GM12878 (cell line): Measurements from ENCODE around the gene SERPINB6. TPM values are rescaled to one million over a fixed set of nuclear protein-coding genes. Genes with fewer than 3 reads are reported as not detected.

Experiments used
- ATAC-seq: fragments of 200-7000 bp; cut with Tn5 transposase; 3 replicates; pipeline ENCODE4 v1.9.1; 2020; ENCODE audit warnings: mild to moderate bottlenecking, moderate library complexity
- BruUV-seq: library from RNA; stranded (reverse); fragments of 400-500 nt; replicated peaks from 2 replicates; lab custom pipeline; 2021; lab: Mats Ljungman, UMichigan
- CTCF ChIA-PET: fragments of 300-600 bp; sonication (Branson Sonifier 250); formaldehyde crosslinking; extraction: SDS; loops from one replicate; lab custom pipeline; 2021; ENCODE audit warnings: inconsistent platforms; lab: Yijun Ruan, JAX
- POLR2A ChIA-PET: fragments of 350-600 bp; formaldehyde crosslinking; extraction: SDS; loops from one replicate; lab custom pipeline; 2021; ENCODE audit warnings: inconsistent platforms; lab: Charles Lee
- RAD21 ChIA-PET: fragments of 300-600 bp; sonication (Branson Sonifier 250); formaldehyde crosslinking; loops from one replicate; lab custom pipeline; 2023; ENCODE audit warnings: antibody characterized with exemption; ENCODE audit not compliant: unreplicated experiment; lab: Charles Lee
- SMC1A ChIA-PET: fragments of 300-600 bp; sonication (Branson Sonifier 250); formaldehyde crosslinking; loops from one replicate; lab custom pipeline; 2023; ENCODE audit not compliant: unreplicated experiment, uncharacterized antibody; lab: Charles Lee
- DNase-seq: peaks from one replicate; pipeline ENCODE4 v3.0.0-alpha.2; 2011; ENCODE audit warnings: low read depth, low spot score
- FAIRE-seq: peaks from 3 replicates; lab custom pipeline; 2011; peaks lifted over from hg19 to GRCh38; lab: Jason Lieb, UNC
- H2AFZ ChIP-seq: 2 replicates; pipeline ENCODE4 v1.6.0; 2011; ENCODE audit warnings: low read depth, low read length, control low read depth; ENCODE audit not compliant: control insufficient read depth
- H3K27ac ChIP-seq: 2 replicates; pipeline ENCODE4 v1.5.1; 2011; ENCODE audit warnings: control low read depth; ENCODE audit not compliant: control insufficient read depth, insufficient read depth
- H3K27me3 ChIP-seq, 2 experiments: replicated peaks in 1 of 2; 2 replicates each; pipeline versions ENCODE4 v1.6.0 to v1.6.1; 2011; ENCODE audit warnings: low read length in 1 of 2; ENCODE audit not compliant: control insufficient read depth in 2 of 2, insufficient read depth in 2 of 2
- H3K36me3 ChIP-seq, 2 experiments: 2 replicates each; pipeline ENCODE4 v1.5.1; 2011; ENCODE audit warnings: low read length in 1 of 2; ENCODE audit not compliant: control insufficient read depth in 2 of 2, insufficient read depth in 2 of 2
- H3K4me1 ChIP-seq: 2 replicates; pipeline ENCODE4 v1.6.1; 2011; ENCODE audit warnings: mild to moderate bottlenecking, low read length, moderate library complexity, mixed read lengths; ENCODE audit not compliant: control insufficient read depth, insufficient read depth
- H3K4me2 ChIP-seq: 2 replicates; pipeline ENCODE4 v1.6.0; 2011; ENCODE audit warnings: control low read depth; ENCODE audit not compliant: control insufficient read depth, insufficient read depth
- H3K4me3 ChIP-seq: fragments of 200-600 bp; sonication (generic); 2 replicates; pipeline ENCODE4 v1.5.1; 2016
- H3K79me2 ChIP-seq: 2 replicates; pipeline ENCODE4 v1.6.0; 2011; ENCODE audit warnings: low read length; ENCODE audit not compliant: control insufficient read depth, insufficient read depth
- H3K9ac ChIP-seq: 2 replicates; pipeline ENCODE4 v1.8.0; 2011; ENCODE audit warnings: low read length, control low read depth, mixed read lengths; ENCODE audit not compliant: control insufficient read depth, insufficient read depth
- H3K9me3 ChIP-seq: replicated peaks from 3 replicates; pipeline ENCODE4 v1.5.1; 2011; ENCODE audit warnings: mild to moderate bottlenecking, low read length; ENCODE audit not compliant: control insufficient read depth, insufficient read depth
- H4K20me1 ChIP-seq: 2 replicates; pipeline ENCODE4 v1.6.0; 2011; ENCODE audit not compliant: control insufficient read depth, insufficient read depth
- ATF3 ChIP-seq: IDR thresholded peaks from 2 replicates; pipeline ENCODE4 v1.6.1; 2011; ENCODE audit warnings: low read depth, mild to moderate bottlenecking, low read length, moderate library complexity, borderline replicate concordance; ENCODE audit errors: extremely low read depth
- ATF7 ChIP-seq: fragments of 450-650 bp; IDR thresholded peaks from 2 replicates; pipeline ENCODE4 v1.6.1; 2016; ENCODE audit warnings: low read depth, mild to moderate bottlenecking
- CBX3 ChIP-seq: fragments of 200-600 bp; sonication (generic); IDR thresholded peaks from 2 replicates; pipeline ENCODE4 v1.6.1; 2016; ENCODE audit warnings: low read depth, borderline replicate concordance
- CTCF ChIP-seq, 3 experiments: IDR thresholded peaks in 2 of 3; conservative IDR thresholded peaks in 1 of 3; 2 replicates each; pipeline ENCODE4 v1.5.1; 2011; ENCODE audit warnings: low read depth in 3 of 3, low read length in 3 of 3, mild to moderate bottlenecking in 3 of 3, control low read depth in 2 of 3, moderate library complexity in 2 of 3, inconsistent platforms in 1 of 3, mixed read lengths in 1 of 3; ENCODE audit not compliant: control insufficient read depth in 2 of 3, insufficient read depth in 1 of 3; ENCODE audit errors: extremely low read depth in 1 of 3
- KAT2A ChIP-seq: conservative IDR thresholded peaks from 2 replicates; pipeline ENCODE4 v1.6.1; 2011; ENCODE audit warnings: low read depth, low read length; ENCODE audit not compliant: control insufficient read depth
- MTA3 ChIP-seq: IDR thresholded peaks from 2 replicates; pipeline ENCODE4 v1.6.1; 2012; ENCODE audit warnings: low read length, inconsistent platforms, borderline replicate concordance
- PAX5 ChIP-seq: IDR thresholded peaks from 2 replicates; pipeline ENCODE4 v1.6.1; 2011; ENCODE audit warnings: low read depth, low read length, borderline replicate concordance
- RFX5 ChIP-seq: IDR thresholded peaks from 2 replicates; pipeline ENCODE4 v1.6.1; 2011; ENCODE audit warnings: low read depth, low read length, improper control_type of control experiment
- YY1 ChIP-seq: IDR thresholded peaks from 2 replicates; pipeline ENCODE4 v1.6.1; 2011; ENCODE audit warnings: low read depth, mild to moderate bottlenecking, low read length
- in situ Hi-C: fragments of 300-500 bp; cut with MboI; formaldehyde crosslinking; loops from 9 replicates; pipeline ENCODE4 v1.14.3; 2018; ENCODE audit warnings: mixed read lengths
- intact Hi-C: fragments of 100-400 bp; cut with micrococcal nuclease; formaldehyde crosslinking; loops from one replicate; pipeline ENCODE4 v1.14.2; 2022; ENCODE audit not compliant: unreplicated experiment
- polyA plus RNA-seq, 11 experiments: library from polyadenylated mRNA; depleted of rRNA in 4 of 11; unstranded in 6 of 11; stranded (reverse) in 5 of 11; fragments of >200 nt; fragmentation: Nextera tagmentation in 4 of 11; fragmentation: Illumina TruSeq in 1 of 11; extraction: Ambion mirVana in 4 of 11; extraction: Trizol in 1 of 11; gene quantifications; 1 replicate in 1 of 11; 2 replicates in 10 of 11; pipeline versions ENCODE4 v1.2.1 to v1.2.3, GENCODE V29; 2011 to 2016; ENCODE audit warnings: inconsistent platforms in 2 of 11, missing spikeins in 2 of 11, low read depth in 1 of 11
- total RNA-seq, 4 experiments: library from RNA; depleted of rRNA in 3 of 4; stranded (reverse); fragments of >200 nt in 3 of 4; fragmentation: Illumina TruSeq in 1 of 4; extraction: Trizol in 1 of 4; gene quantifications; 2 replicates each; pipeline versions ENCODE4 v1.2.1 to v1.2.3, GENCODE V29; 2013 to 2021

The SERPINB6 gene
- total and polyA plus RNA-seq, 10 of the 15 experiments (the other 5 are each of a cell fraction or from before 2014, with no cell fraction given), result 0.37 to 2.2 (median 0.68) TPM; not detected in 1

GRCh38 chr6:3011592-3011991 lies 40.2 kb upstream of the SERPINB6 start:
- ChIA-PET SMC1A (no interaction called here), POLR2A (no interaction called here), RAD21 (no interaction called here), CTCF (no interaction called here)
- Histone ChIP-seq H3K4me3 (no peak overlapping the region), H2AFZ (no peak overlapping the region), H3K36me3 (no peaks in the 10 kb centered on the region), H3K4me2 (no peak overlapping the region), H3K79me2 (no peaks in the 10 kb centered on the region), H3K9me3 (peaks cover 12% of the 10 kb centered on the region; the same call in 2 of the 3 replicates), H3K9ac (no peak overlapping the region), H3K27me3 (no peaks in the 10 kb centered on the region), H3K27ac (no peak overlapping the region), H3K4me1 (no peaks in the 10 kb centered on the region), H4K20me1 (no peaks in the 10 kb centered on the region)
- DNase-seq (no peak), ATAC-seq (no peak), FAIRE-seq (no peak)
- TF ChIP-seq MTA3 (no peak), YY1 (no peak), CBX3 (no peak), ATF7 (no peak), KAT2A (no peak), PAX5 (no peak), ATF3 (no peak), RFX5 (no peak), CTCF (IDR thresholded peaks at IDR 0.05 in 2 of 3, conservative IDR thresholded peaks at IDR 0.05 in 1 of 3; ENCODE audit: control insufficient read depth in 2 of 3, extremely low read depth in 1 of 3, insufficient read depth in 1 of 3, low read depth in 3 of 3, low read length in 3 of 3) (no peak)
- BruUV-seq, result no TSS peak
- intact Hi-C loops, result no loop called here
- in situ Hi-C loops, result no loop called here
